Trophoblast cell (in vitro differentiated cells and primary cell): ENCODE results near the gene VPS33A.

Experiments
- DNase-seq, 2 donors: peaks; one replicate each; pipeline ENCODE4 v3.0.0-alpha.2; 2016
- H2AFZ ChIP-seq: 2 replicates; pipeline ENCODE4 v1.6.1; 2013; ENCODE audit warnings: low read length, moderate library complexity, mild to moderate bottlenecking; ENCODE audit not compliant: insufficient read depth, poor library complexity
- H2AK5ac ChIP-seq: 2 replicates; pipeline ENCODE4 v1.6.1; 2013; ENCODE audit warnings: mild to moderate bottlenecking, low read length
- H2BK120ac ChIP-seq: 2 replicates; pipeline ENCODE4 v1.6.1; 2013; ENCODE audit warnings: low read length, mild to moderate bottlenecking, moderate library complexity; ENCODE audit not compliant: insufficient read depth, poor library complexity
- H2BK12ac ChIP-seq: 2 replicates; pipeline ENCODE4 v1.6.1; 2013; ENCODE audit warnings: mild to moderate bottlenecking, low read length, moderate library complexity
- H2BK5ac ChIP-seq: 2 replicates; pipeline ENCODE4 v1.6.1; 2013; ENCODE audit warnings: low read length, low read depth, moderate library complexity, mild to moderate bottlenecking; ENCODE audit not compliant: poor library complexity
- H3K14ac ChIP-seq: 2 replicates; pipeline ENCODE4 v1.6.1; 2013; ENCODE audit warnings: mild to moderate bottlenecking, low read length
- H3K18ac ChIP-seq: 2 replicates; pipeline ENCODE4 v1.6.1; 2013; ENCODE audit warnings: mild to moderate bottlenecking, low read length
- H3K23ac ChIP-seq: 2 replicates; pipeline ENCODE4 v1.6.1; 2013; ENCODE audit warnings: low read length
- H3K27ac ChIP-seq: 2 replicates; pipeline ENCODE4 v1.5.1; 2013; ENCODE audit warnings: low read depth, mild to moderate bottlenecking, inconsistent platforms, low read length, moderate library complexity
- H3K27me3 ChIP-seq: 2 replicates; pipeline ENCODE4 v1.6.1; 2013; ENCODE audit warnings: inconsistent platforms, mild to moderate bottlenecking, low read length, moderate library complexity; ENCODE audit not compliant: insufficient read depth
- H3K36me3 ChIP-seq, 2 experiments: 1 replicate in 1 of 2; 2 replicates in 1 of 2; pipeline ENCODE4 v1.6.1; 2013; ENCODE audit warnings: low read length in 2 of 2, mild to moderate bottlenecking in 2 of 2, moderate library complexity in 1 of 2; ENCODE audit not compliant: insufficient read depth in 2 of 2, control insufficient read depth in 1 of 2
- H3K4ac ChIP-seq: 2 replicates; pipeline ENCODE4 v1.6.1; 2013; ENCODE audit warnings: low read depth, mild to moderate bottlenecking, low read length, moderate library complexity
- H3K4me1 ChIP-seq, 2 experiments: 1 replicate in 1 of 2; 2 replicates in 1 of 2; pipeline ENCODE4 v1.6.1; 2013; ENCODE audit warnings: low read length in 2 of 2, mild to moderate bottlenecking in 2 of 2, moderate library complexity in 1 of 2; ENCODE audit not compliant: insufficient read depth in 2 of 2, control insufficient read depth in 1 of 2
- H3K4me2 ChIP-seq: 2 replicates; pipeline ENCODE4 v1.6.1; 2013; ENCODE audit warnings: inconsistent platforms, mild to moderate bottlenecking, low read length, moderate library complexity
- H3K4me3 ChIP-seq: 2 replicates; pipeline ENCODE4 v1.5.1; 2013; ENCODE audit warnings: mild to moderate bottlenecking, low read depth, low read length, inconsistent platforms
- H3K79me1 ChIP-seq: one replicate; pipeline ENCODE4 v1.6.1; 2013; ENCODE audit warnings: low read length
- H3K79me2 ChIP-seq: 2 replicates; pipeline ENCODE4 v1.6.1; 2013; ENCODE audit warnings: low read length, mild to moderate bottlenecking; ENCODE audit not compliant: control insufficient read depth, insufficient read depth, poor library complexity
- H3K9ac ChIP-seq: 2 replicates; pipeline ENCODE4 v1.6.1; 2013; ENCODE audit warnings: mild to moderate bottlenecking, low read length
- H3K9me3 ChIP-seq: 2 replicates; pipeline ENCODE4 v1.6.1; 2013; ENCODE audit warnings: low read depth, mild to moderate bottlenecking, control low read depth, inconsistent platforms, low read length; ENCODE audit not compliant: insufficient read depth
- H4K12ac ChIP-seq: 2 replicates; pipeline ENCODE4 v1.6.1; 2013; ENCODE audit warnings: low read depth, mild to moderate bottlenecking, low read length, moderate library complexity
- H4K8ac ChIP-seq: 2 replicates; pipeline ENCODE4 v1.6.1; 2013; ENCODE audit warnings: low read depth, mild to moderate bottlenecking, low read length, moderate library complexity
- H4K91ac ChIP-seq: one replicate; pipeline ENCODE4 v1.6.1; 2013; ENCODE audit warnings: low read depth, mild to moderate bottlenecking, low read length, moderate library complexity
- WGBS: extraction: QIAGEN DNeasy Blood & Tissue Kit; methylation state at CpG from one replicate; pipeline ENCODE4 v1.1.7; 2013; ENCODE audit warnings: missing lambda C conversion rate; ENCODE audit not compliant: insufficient read length, insufficient coverage; ENCODE audit errors: extremely low coverage; 5-methylcytosine and 5-hydroxymethylcytosine counted together

Gene VPS33A

DNA sequence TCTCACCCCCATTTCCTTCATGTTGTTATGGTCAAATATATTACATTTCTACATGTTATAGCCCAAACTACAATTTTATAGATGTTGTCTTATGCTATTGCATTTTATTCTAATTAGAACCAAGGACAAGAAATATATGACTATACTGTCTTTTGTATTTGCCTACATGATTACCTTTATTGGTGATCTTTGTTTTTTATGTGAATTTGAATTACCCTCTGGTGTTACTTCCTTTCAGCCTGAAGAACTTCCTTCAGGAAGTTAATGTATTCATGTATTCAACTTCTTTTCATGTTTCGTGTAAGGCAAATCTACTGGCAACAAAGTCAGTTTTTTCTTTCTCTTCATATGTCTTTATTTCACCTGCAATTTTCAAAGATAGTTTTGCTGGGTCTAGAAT lies 71.5 kb downstream of the VPS33A start:
- Histone ChIP-seq H4K12ac (no peak overlapping the region), H3K9me3 (peaks cover 2% of the 10 kb centered on the region), H2BK120ac (no peak overlapping the region), H3K14ac (no peak overlapping the region), H3K79me1 (no peaks in the 10 kb centered on the region), H3K27ac (no peak overlapping the region), H3K36me3 (no peaks in the 10 kb centered on the region), H3K4me3 (no peak overlapping the region), H2BK12ac (no peak overlapping the region), H3K9ac (no peak overlapping the region), H4K91ac (no peak overlapping the region), H3K4me2 (no peak overlapping the region), H3K27me3 (no peaks in the 10 kb centered on the region), H2BK5ac (no peak overlapping the region), H3K18ac (no peak overlapping the region), H3K4ac (no peak overlapping the region), H2AFZ (no peak overlapping the region), H4K8ac (no peak overlapping the region), H3K79me2 (no peaks in the 10 kb centered on the region), H2AK5ac (no peak overlapping the region), H3K23ac (no peak overlapping the region), H3K4me1 (no peaks in the 10 kb centered on the region)
- DNase-seq, result no peak
- WGBS, result no CpG with 5 or more reads among the region's 1 CpG

- H3K9ac ChIP-seq, result no peak overlapping the region
- no peak overlapping the region for H2BK5ac ChIP-seq
- no peak overlapping the region for H2BK120ac ChIP-seq
- H3K27me3 ChIP-seq, result no peaks in the 10 kb centered on the region
- no peaks in the 10 kb centered on the region for H3K36me3 ChIP-seq
- no peak overlapping the region for H2AK5ac ChIP-seq
- no peak overlapping the region for H2BK12ac ChIP-seq
- no peak overlapping the region for H3K14ac ChIP-seq
- H3K9me3 ChIP-seq, result peaks cover 2% of the 10 kb centered on the region
- H4K8ac ChIP-seq, result no peak overlapping the region
- no peak for DNase-seq
- no peaks in the 10 kb centered on the region for H3K79me1 ChIP-seq
- H3K4me2 ChIP-seq, result no peak overlapping the region
- no peak overlapping the region for H3K27ac ChIP-seq
- H3K4ac ChIP-seq, result no peak overlapping the region
- no peaks in the 10 kb centered on the region for H3K4me1 ChIP-seq
- no peak overlapping the region for H2AFZ ChIP-seq
- H3K23ac ChIP-seq, result no peak overlapping the region
- H3K4me3 ChIP-seq, result no peak overlapping the region
- H3K18ac ChIP-seq, result no peak overlapping the region
- WGBS, result no CpG with 5 or more reads among the region's 11 CpGs
- H4K91ac ChIP-seq, result no peak overlapping the region
- H3K79me2 ChIP-seq, result no peaks in the 10 kb centered on the region
- H4K12ac ChIP-seq, result no peak overlapping the region
Measured at GRCh38 chr12:122192441-122192840, 73.9 kb downstream of the VPS33A start.

DNA sequence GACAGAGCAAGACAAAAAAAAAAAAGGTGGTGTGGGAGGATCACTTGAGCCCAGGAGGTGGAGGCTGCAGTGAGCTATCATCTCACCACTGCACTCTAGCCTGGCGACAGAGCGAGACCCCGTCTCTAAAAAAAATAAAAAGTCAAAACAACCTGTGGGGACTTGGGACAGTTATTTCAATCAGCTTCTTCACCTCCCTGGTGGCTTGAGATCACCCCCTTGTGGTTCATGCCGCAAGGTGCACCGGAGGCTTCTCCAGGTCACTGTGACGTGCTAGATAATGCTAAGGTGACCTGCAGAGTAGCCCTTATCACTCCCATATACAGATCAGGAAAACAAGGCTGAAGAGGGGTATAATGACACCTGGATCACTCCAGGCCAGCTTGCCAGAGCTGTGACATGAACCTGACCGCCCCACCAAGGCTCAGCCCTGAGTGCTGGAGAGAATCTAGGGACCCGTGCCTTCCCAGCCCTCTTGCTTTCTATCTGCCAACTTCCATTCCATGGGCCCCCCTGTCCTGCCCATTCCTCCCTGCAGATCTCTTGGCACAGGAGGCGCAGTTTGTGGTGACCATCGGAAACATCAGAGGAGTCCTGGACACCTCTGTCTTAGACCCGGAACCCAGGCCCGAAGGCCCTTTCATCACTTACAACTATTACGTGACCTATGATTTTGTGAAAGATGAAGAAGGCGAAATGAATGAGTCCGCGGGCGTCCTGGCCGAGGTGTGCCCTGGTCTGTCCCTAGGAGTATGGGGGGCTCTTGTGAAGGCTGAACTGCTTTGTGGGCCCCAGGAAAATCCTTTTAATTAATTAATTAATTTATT lies 75.2 kb downstream of the VPS33A start:
- no CpG with 5 or more reads among the region's 18 CpGs for WGBS
- peaks cover 2% of the 10 kb centered on the region for H3K9me3 ChIP-seq
- no peaks in the 10 kb centered on the region for H3K36me3 ChIP-seq
- H2BK120ac ChIP-seq, result no peak overlapping the region
- no peaks in the 10 kb centered on the region for H3K27me3 ChIP-seq
- no peak overlapping the region for H3K23ac ChIP-seq
- H3K4ac ChIP-seq, result no peak overlapping the region
- no peak overlapping the region for H3K14ac ChIP-seq
- peak; percentile 67 to 90 for DNase-seq
- no peaks in the 10 kb centered on the region for H3K79me1 ChIP-seq
- H3K4me3 ChIP-seq, result no peak overlapping the region
- H2AFZ ChIP-seq, result no peak overlapping the region
- H4K91ac ChIP-seq, result no peak overlapping the region
- H2BK12ac ChIP-seq, result no peak overlapping the region
- H3K4me2 ChIP-seq, result no peak overlapping the region
- H3K79me2 ChIP-seq, result no peaks in the 10 kb centered on the region
- no peak overlapping the region for H4K8ac ChIP-seq
- no peak overlapping the region for H2AK5ac ChIP-seq
- H3K27ac ChIP-seq, result no peak overlapping the region
- H3K18ac ChIP-seq, result no peak overlapping the region
- no peaks in the 10 kb centered on the region for H3K4me1 ChIP-seq
- no peak overlapping the region for H4K12ac ChIP-seq
- H2BK5ac ChIP-seq, result no peak overlapping the region
- H3K9ac ChIP-seq, result no peak overlapping the region

GRCh38 chr12:122189626-122190475 lies 76.4 kb downstream of the VPS33A start:
- no peak overlapping the region for H3K27ac ChIP-seq
- no peak overlapping the region for H3K4ac ChIP-seq
- no peak overlapping the region for H4K91ac ChIP-seq
- no peak for DNase-seq
- H3K9me3 ChIP-seq, result peaks cover 2% of the 10 kb centered on the region
- no peak overlapping the region for H2BK12ac ChIP-seq
- WGBS, result no CpG with 5 or more reads among the region's 34 CpGs
- no peak overlapping the region for H3K14ac ChIP-seq
- H3K79me1 ChIP-seq, result no peaks in the 10 kb centered on the region
- no peak overlapping the region for H2AK5ac ChIP-seq
- no peak overlapping the region for H2AFZ ChIP-seq
- H3K4me1 ChIP-seq, result no peaks in the 10 kb centered on the region
- H3K18ac ChIP-seq, result no peak overlapping the region
- H3K4me3 ChIP-seq, result no peak overlapping the region
- H4K8ac ChIP-seq, result no peak overlapping the region
- H2BK5ac ChIP-seq, result no peak overlapping the region
- no peak overlapping the region for H2BK120ac ChIP-seq
- H3K9ac ChIP-seq, result no peak overlapping the region
- no peaks in the 10 kb centered on the region for H3K79me2 ChIP-seq
- no peak overlapping the region for H3K4me2 ChIP-seq
- H3K27me3 ChIP-seq, result no peaks in the 10 kb centered on the region
- H3K23ac ChIP-seq, result no peak overlapping the region
- no peak overlapping the region for H4K12ac ChIP-seq
- no peaks in the 10 kb centered on the region for H3K36me3 ChIP-seq
